GM21825 (cell line): ENCODE measurements around the gene CCDC183.
"Not testable (repeated sequence)": the region's sequence is repeated elsewhere in the genome, so short reads cannot be mapped to it uniquely, and the experiment has no call there.

ENCODE experiments used
- ATAC-seq: cut with Tn5 transposase; IDR thresholded peaks from one replicate; pipeline ENCODE4 v1.9.1; 2021; ENCODE audit warnings: mild to moderate bottlenecking, moderate library complexity; ENCODE audit not compliant: unreplicated experiment

The CCDC183 gene

GRCh38 chr9:136823136-136824046, 27.3 kb downstream of the CCDC183 start:
- ATAC-seq, result no peak

DNA sequence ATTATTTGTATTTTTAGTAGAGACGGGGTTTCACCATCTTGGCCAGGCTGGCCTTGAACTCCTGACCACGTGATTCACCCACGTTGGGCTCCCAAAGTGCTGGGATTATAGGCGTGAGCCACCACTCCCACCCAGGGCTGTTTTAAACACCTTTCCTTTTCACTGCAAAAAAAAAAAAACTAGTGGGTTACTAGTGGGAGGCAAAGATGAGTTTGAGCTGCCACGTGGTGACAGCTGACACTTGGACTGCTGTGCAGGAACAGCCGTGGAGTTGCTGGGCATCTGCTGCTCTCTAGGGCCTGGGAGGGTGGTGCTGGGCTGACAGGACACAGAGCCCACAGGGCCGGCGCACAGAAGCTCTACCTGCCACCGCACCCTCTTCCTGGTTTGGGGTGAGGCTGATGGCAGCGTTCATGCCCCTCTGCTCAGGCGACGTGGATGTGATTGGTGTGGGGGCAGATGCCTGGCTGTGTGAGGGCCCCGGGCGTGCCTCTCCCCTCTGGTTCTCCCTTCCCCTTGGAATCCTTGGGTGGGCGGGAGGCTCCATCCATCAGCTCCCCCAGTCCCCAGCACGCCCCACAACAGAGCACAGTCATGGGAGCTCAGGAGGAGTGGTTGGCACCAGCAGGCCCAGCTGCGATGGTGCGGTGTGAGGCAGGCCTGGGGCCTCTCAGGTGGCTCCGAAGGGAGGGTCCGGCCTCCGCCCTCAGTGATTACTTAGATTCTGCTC, 28.5 kb downstream of the CCDC183 start:
- ATAC-seq, result no peak

GRCh38 chr9:136825295-136826187, 29.4 kb downstream of the CCDC183 start:
- ATAC-seq, result no peak

- ATAC-seq, result no peak
Measured at GRCh38 chr9:136826188-136826541, 30.0 kb downstream of the CCDC183 start.

DNA sequence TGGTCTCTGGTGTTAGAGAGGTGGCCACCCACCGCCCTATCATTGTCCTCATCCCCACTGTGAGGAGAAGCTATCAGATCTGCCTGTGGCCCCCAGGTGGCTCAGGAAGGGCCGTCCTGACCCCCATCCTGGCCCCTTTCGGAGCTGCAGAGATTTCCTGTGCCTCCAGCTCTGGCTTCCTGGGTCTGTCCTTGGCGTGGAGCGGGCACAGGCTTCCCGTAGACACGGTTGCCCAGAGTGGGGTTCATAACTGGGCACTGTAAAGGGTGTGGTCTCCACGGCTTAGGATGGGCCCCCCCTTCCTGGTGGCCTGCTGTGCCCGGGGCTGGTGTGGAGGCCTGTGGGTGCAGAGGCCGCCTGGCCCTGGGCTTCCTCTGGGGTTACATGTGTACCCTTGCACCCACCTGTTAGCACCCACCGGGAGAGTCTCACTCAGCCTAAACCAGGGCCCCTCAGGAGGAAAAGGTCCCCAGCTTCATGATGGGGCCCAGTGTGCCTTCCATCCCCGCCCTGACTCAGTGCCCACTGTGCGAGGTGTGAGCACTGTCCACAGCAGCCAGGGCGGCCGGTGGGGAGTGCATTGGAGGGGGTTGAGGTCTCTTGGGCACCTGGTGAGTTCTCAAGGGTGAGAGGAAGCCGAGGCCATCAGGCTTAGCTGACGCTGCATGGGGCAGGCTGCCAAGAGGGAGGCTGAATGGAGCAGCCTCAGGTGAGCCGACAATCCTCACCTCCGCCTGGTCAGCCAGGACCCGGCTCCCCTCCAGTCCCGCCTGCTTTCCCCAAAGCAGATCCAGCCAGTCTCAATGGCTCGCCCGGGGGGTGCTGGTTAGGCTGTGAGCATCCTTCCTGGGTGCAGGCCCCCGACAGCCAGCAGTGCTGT, 30.8 kb downstream of the CCDC183 start:
- no peak for ATAC-seq

GRCh38 chr9:136827794-136828473, 31.8 kb downstream of the CCDC183 start:
- ATAC-seq, result no peak

DNA sequence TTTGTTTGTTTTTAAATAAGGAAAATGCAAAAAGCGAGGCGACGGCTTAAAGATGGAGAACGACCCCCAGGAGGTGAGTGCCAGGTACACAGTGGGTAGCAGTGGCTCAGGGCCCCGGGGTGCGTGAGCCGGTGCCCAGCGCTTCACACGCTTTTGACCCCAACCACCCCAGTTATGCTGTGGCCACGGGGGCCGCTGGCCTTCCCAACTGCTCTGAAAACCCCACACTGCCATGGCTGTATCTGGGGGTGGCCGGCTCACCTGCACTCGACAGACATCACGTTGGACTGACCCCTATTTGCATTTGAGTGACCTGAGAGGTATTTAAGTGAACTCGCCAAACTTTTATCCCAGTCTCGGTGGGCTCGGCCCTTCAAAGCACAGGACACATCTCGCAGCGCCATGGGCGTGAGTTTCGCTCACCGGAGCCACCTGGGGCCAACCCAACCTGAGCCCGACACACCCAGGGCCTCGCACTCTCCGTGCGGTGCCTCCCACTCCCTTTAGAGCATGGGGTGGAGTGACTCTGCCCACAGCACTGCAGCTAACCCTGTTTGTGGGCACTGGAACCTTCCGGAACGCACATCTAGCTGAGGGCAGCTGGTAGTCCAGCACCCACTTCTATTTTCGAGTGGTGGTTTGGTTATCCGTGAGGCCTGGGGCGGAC, 32.5 kb downstream of the CCDC183 start:
- no peak for ATAC-seq

- ATAC-seq, result no peak
Measured at GRCh38 chr9:136829412-136829811, 33.3 kb downstream of the CCDC183 start.

DNA sequence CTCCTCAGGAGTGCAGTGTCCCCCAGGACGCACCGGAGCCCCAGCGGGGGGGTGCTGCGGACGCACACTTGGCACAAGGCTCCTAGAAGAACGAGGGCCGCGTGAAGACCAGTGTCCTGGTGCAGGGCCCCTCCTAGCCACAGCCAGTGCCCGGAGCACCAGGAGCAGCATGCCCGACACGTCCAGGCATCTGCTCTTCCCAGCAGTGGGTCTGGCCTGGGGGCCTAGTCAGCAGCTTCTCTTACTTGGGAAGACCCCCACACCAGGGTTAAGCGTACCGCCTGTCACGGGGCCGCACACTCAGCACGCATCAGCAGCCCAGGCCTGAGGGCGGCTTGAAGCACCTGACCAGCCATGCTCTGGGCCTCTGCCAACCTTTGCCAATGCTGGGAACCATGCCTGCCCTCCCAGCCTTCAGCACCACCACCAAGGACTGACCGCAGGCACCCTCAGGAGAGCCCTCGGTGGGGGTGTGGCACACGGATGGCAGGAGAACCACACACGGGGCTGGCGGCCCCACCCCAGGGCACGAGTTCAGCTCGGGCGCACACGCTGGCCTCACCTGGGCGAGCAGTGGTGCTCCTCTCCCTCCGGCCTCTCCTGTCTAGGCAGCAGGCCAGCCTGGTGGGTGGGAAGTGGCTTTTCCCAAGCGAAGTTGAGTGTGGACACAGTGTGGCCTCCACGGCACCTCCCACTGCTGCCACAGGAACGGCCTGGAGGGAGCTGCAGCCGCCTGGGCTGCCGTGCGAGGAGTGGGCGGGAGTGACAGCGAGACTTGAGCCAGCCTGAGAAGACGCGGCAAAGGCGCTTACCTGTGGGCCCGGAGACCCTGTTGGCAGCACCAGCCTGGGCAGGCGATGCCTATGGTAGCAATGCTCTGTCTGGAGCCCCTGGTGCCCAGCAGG, 34.1 kb downstream of the CCDC183 start:
- ATAC-seq, result no peak

DNA sequence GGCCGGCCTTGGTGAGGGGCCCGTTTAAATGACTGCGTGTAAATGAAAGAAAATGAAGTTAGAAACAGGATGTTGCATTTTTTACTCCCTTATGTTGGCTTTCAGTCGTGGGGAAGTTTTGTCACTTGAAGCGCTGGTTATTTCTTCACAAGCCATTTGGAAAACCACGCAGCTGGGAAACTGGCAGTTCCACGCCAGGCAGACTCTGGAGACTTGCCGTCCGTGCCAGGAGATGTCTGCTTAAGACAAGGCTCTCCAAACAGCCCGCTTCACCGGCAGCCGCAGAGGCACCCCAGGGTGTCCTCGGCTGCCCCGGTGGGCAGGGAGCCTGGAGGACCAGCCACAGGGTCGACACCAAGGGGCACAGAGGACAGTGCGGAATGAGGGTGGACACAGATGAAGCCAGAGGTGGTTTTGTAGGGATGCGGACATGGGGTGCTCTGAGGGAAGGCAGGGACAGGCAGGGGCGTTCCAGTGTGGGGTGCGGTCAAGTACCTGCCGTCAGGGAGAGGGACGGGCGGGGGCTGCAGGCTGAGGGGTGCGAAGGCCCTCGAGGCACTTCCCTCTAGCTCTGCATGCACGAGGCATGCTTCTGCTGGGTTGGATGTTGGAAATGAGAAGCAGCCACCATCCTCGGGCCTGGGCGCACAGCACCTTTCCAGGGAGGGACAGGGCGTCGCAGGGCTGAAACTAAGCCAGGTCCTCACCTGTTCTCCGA, 35.0 kb downstream of the CCDC183 start:
- ATAC-seq, result no peak

DNA sequence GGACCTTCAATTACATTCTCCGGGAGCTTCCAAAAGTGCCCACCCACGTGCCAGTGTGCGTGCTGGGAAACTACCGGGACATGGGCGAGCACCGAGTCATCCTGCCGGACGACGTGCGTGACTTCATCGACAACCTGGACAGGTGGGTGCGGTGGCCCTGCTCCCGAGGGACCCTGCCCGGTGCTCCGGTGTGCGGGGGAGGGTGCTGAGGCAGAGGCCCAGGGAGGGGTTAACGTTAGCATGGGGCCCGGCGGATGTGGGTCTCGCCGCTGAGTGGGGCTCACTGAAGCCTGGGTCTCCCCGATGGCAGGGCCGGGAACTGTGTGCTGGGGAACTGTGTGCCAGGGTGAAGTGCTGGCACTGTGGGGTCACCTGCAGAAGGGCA, 35.6 kb downstream of the CCDC183 start:
- no peak for ATAC-seq

- ATAC-seq, result no peak
Measured at GRCh38 chr9:136832581-136832980, 36.4 kb downstream of the CCDC183 start.

DNA sequence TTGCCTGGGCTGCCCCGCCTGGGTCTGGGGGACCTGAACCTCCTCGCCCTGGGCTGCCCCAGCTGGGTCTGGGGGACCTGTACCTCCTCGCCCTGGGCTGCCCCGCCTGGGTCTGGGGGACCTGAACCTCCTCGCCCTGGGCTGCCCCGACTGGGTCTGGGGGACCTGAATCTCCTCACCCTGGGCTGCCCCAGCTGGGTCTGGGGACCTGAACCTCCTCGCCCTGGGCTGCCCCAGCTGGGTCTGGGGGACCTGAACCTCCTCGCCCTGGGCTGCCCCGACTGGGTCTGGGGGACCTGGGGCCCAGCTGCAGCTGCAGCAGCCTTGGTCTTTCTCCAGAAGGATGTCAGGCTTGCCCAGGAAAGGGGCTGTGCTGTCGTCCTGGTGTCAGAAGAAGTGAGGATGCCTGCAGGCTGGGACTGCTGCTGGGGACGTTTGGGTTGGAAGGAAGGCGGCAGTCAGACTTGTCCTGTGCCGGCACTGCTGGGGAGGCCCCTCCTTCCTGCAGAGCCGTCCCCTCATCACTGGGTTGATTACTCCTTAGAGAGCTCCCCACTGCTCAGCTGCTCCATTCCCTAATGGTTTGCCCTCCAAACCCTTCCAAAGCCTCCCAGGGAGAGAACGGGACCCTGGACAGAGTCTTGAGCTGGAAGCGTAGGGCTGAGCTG, 37.4 kb downstream of the CCDC183 start:
- not testable (repeated sequence) for ATAC-seq

DNA sequence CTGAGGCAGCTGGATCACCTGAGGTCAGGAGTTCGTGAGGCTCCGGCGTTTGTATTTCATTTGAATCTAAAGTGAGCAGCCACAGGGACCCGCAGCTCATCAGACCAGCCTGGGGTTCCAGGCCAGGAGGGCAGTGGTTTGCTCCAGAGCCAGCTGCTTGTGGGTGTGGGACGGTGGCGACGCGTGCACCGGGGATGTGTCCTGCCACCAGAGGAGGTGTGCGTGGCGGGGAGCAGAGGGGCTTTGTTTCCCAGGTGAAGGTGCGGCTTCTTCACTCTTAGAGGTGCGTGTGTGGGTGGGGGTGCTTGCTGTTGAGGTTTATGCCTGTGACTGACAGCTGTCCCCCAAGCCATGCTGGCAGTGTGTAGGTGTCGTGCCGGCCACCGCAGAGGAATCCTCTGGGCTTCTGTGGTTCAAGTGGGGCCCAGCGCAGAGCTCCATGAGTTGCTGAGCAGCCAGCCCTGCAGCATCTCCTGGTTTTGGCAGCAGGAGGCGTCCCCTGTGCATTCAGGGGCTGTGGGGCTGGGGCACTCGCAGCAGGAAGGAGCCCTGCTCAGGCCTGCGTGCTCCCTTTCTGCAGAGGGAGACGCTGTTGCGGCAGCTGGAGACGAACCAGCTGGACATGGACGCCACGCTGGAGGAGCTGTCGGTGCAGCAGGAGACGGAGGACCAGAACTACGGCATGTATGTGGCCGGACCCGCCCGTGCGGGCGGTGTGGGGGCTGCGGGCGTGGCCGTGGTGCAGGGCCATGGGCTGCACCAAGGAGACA, 39.2 kb downstream of the CCDC183 start:
- no peak for ATAC-seq

DNA sequence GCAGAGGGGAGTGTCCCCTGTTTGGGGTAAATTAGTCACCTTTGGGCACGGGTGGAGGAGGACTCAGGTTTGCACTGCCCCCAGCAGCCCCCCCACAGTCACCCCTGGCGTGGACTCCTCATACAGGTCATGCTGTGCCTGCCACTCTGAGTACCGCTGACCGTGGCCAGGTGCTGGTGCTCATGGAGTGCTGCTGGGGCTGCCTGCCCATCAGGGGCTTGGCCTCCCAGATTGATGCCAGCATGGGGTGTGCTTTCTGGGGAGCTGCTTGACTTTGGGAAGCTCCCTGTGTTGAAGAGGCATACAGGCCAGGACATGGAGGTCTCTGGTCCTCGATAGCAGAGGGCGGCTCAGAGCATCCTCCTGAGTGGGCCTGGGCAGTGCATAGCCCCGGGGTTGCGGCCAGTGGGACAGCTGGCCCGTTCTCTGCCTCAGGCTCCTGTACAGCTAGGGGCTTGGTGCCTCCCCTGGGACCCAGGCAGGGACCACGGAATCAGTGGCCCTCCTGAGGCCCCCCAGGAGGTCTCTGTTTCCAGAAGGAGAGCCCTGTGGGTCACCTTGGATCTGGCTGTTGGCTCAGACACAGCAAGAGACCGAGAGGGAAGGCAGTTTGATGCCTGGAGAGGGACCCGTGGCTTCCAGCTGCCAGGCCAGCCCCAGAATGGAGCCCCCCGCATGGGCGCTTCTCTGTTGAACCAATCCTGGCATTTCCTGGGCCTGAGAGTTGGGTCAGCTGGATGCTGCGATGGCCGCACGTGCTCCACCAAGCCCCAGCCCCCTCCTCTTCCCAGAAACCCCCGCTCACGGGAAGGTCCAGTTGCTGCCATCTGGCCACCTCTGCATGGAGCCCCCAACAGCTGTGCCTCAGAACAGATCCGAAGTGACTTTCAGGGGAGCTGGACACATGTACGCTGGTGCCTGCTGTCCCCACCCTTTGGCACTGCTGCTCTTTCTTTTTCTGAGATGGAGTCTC, 40.1 kb downstream of the CCDC183 start:
- ATAC-seq, result no peak
